ENCODE measurements around the gene TNFSF12.

TNFSF12 gene

GRCh38 chr17:7582396-7583252 lies 33.8 kb downstream of the TNFSF12 start:
- TF ChIP-seq ZNF565 (CRISPR knock-in tag; conservative IDR thresholded peaks at IDR 0.05; ENCODE audit: low read depth) (no peak), CREB5 (CRISPR knock-in tag; IDR thresholded peaks at IDR 0.05; ENCODE audit: low read depth) (no peak), GLIS3 (CRISPR knock-in tag; IDR thresholded peaks at IDR 0.05) (no peak), ZNF8 (CRISPR knock-in tag; IDR thresholded peaks at IDR 0.05) (no peak), PATZ1 (CRISPR knock-in tag; IDR thresholded peaks at IDR 0.05; ENCODE audit: borderline replicate concordance) (no peak), ISL1 (CRISPR knock-in tag; IDR thresholded peaks at IDR 0.05) (no peak), OSR1 (CRISPR knock-in tag; IDR thresholded peaks at IDR 0.05) (no peak), ARNTL (CRISPR knock-in tag; IDR thresholded peaks at IDR 0.05; ENCODE audit: borderline replicate concordance, low read depth) (no peak), BACH2 (CRISPR knock-in tag; IDR thresholded peaks at IDR 0.05; ENCODE audit: borderline replicate concordance) (no peak), TCF4 (CRISPR knock-in tag; IDR thresholded peaks at IDR 0.05; ENCODE audit: borderline replicate concordance) (no peak), POU6F1 (CRISPR knock-in tag; IDR thresholded peaks at IDR 0.05; ENCODE audit: borderline replicate concordance, low read depth) (no peak), ZFP30 (CRISPR knock-in tag; IDR thresholded peaks at IDR 0.05) (no peak), CSDC2 (CRISPR knock-in tag; IDR thresholded peaks at IDR 0.05) (no peak), RARB (CRISPR knock-in tag; IDR thresholded peaks at IDR 0.05) (no peak), TOX (CRISPR knock-in tag; IDR thresholded peaks at IDR 0.05; ENCODE audit: borderline replicate concordance) (no peak)
- TF ChIP-seq, protein P1, sequence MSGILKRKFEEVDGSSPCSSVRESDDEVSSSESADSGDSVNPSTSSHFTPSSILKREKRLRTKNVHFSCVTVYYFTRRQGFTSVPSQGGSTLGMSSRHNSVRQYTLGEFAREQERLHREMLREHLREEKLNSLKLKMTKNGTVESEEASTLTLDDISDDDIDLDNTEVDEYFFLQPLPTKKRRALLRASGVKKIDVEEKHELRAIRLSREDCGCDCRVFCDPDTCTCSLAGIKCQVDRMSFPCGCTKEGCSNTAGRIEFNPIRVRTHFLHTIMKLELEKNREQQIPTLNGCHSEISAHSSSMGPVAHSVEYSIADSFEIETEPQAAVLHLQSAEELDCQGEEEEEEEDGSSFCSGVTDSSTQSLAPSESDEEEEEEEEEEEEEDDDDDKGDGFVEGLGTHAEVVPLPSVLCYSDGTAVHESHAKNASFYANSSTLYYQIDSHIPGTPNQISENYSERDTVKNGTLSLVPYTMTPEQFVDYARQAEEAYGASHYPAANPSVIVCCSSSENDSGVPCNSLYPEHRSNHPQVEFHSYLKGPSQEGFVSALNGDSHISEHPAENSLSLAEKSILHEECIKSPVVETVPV (CRISPR knock-in tag; IDR thresholded peaks at IDR 0.05), result no peak
- no peak for ATAC-seq

DNA sequence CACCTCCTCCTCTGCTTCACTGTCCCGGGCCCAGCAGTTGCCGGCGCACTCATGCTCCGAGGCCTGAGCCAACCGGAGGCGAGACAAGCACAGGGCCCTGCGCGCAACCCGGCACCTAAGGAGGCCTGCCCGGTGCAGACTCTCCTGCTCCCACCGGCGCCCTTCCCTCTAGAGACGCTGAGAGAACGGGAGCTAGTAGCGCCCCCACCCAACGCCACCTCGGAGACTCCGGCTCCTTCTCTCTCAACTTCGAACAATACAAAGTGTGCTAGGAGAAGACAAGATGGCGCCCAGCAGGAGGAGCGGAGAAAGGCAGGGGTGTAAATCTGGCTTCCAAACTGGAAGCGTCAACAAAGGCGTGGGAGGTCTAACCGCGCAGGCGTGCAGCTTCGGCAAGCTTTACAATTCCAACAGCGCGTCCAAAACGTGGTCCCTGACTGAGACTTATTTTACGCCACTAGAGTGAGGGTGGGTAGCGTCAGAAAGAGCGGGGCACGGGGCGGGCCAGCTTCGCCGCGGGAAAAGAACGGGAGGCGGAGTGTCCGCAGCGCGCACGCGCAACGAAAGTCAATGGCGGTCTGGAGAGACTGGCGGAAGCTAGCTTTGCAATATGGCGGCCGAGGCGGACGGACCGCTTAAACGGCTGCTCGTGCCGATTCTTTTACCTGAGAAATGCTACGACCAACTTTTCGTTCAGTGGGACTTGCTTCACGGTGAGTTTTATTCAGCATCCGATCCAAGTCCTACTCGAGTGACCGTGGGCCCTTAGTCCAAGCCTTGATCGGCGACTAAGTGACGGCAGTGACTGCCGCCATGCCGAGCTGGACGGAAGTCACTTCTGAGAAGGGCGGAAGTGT lies 34.6 kb downstream of the TNFSF12 start, which contains the start of gene MPDU1:
MPDU1 (plus strand) TSS at position 600 of the 857 bp plus-strand sequence; CDS start at position 611, 11 bp downstream.
- ATAC-seq, result peak; percentile 66

More for the DNA sequence above, 34.6 kb downstream of the TNFSF12 start, which contains the start of gene MPDU1:
- TF ChIP-seq TSHZ2 (CRISPR knock-in tag; IDR thresholded peaks at IDR 0.05) (peak; percentile 70; the same call in 1 of the 2 replicates), SNAI2 (CRISPR knock-in tag; IDR thresholded peaks at IDR 0.05) (0 out of 2 replicates have a peak, but pooled peaks have one; percentile 15), TCF4 (CRISPR knock-in tag; IDR thresholded peaks at IDR 0.05; ENCODE audit: borderline replicate concordance) (no peak)
